ENCODE results near the gene CRELD2. TPM values are rescaled to one million over a fixed set of nuclear protein-coding genes. Genes with fewer than 3 reads are reported as not detected.

CRELD2 gene
- 23.2 to 38.0 TPM (median 31.5 TPM) in 5 replicates for total RNA-seq (2022; extraction: Qiagen RNA extraction; ENCODE audit: low read depth)

GRCh38 chr22:49917974-49918910 lies at the start of gene CRELD2, which contains the start of gene ALG12:
Gene CRELD2, plus strand, starts transcription at chr22:49918634. Its CDS starts 136 bp downstream, at chr22:49918770.
Gene ALG12, minus strand, starts transcription at chr22:49918438. Its CDS starts 4,673 bp downstream, at chr22:49913765.

GRCh38 chr22:49960159-49961004 lies 41.9 kb downstream of the CRELD2 start, which contains the start of gene PIM3:
Gene PIM3, plus strand, starts transcription at chr22:49960772. Its CDS starts 176 bp downstream, at chr22:49960948.

Other genes starting within 250 kb of the CRELD2 start
- gene BRD1, start 90.8 kb upstream of the CRELD2 start, total RNA-seq (2022; extraction: Qiagen RNA extraction; ENCODE audit: low read depth), result 13.7 to 14.9 TPM (median 14.3 TPM) in 5 replicates
- gene ZBED4, start 64.8 kb upstream of the CRELD2 start, total RNA-seq (2022; extraction: Qiagen RNA extraction; ENCODE audit: low read depth), result 9.8 to 12.9 TPM (median 12.0 TPM) in 5 replicates
- gene ALG12, start 196 bp upstream of the CRELD2 start, total RNA-seq (2022; extraction: Qiagen RNA extraction; ENCODE audit: low read depth), result 7.9 to 11.6 TPM (median 9.1 TPM) in 5 replicates
- 17.9 to 36.0 TPM (median 33.1 TPM) in 5 replicates for gene PIM3, start 42.1 kb downstream of the CRELD2 start, total RNA-seq (2022; extraction: Qiagen RNA extraction; ENCODE audit: low read depth)
- not detected in 5 replicates for gene IL17REL, start 94.1 kb downstream of the CRELD2 start, total RNA-seq (2022; extraction: Qiagen RNA extraction; ENCODE audit: low read depth)
- not detected in 5 replicates for gene TTLL8, start 139.7 kb downstream of the CRELD2 start, total RNA-seq (2022; extraction: Qiagen RNA extraction; ENCODE audit: low read depth)
- gene MLC1, start 166.8 kb downstream of the CRELD2 start, total RNA-seq (2022; extraction: Qiagen RNA extraction; ENCODE audit: low read depth), result 0.06 to 0.07 TPM (median 0.07 TPM) in 3 of 5 replicates, not detected in the others
- gene MOV10L1, start 171.4 kb downstream of the CRELD2 start, total RNA-seq (2022; extraction: Qiagen RNA extraction; ENCODE audit: low read depth), result not detected in 5 replicates